HEK293 (cell line): ENCODE results near the gene NYAP2.

ENCODE experiments used
- CTCF ChIA-PET: fragments of 350-600 bp; formaldehyde crosslinking; extraction: SDS; loops from one replicate; lab custom pipeline; 2021; ENCODE audit warnings: antibody characterized with exemption; lab: Yijun Ruan, JAX
- POLR2A ChIA-PET: fragments of 300-600 bp; formaldehyde crosslinking; extraction: SDS; loops from one replicate; lab custom pipeline; 2020; ENCODE audit warnings: antibody characterized with exemption, inconsistent platforms; lab: Yijun Ruan, JAX
- H3K27ac ChIP-seq: fragments of 200-500 bp; sonication (Bioruptor generic); 2 replicates; pipeline ENCODE4 v1.5.1; 2014; ENCODE audit warnings: low read depth, low read length, control low read depth, inconsistent platforms; ENCODE audit errors: extremely low read depth
- H3K36me3 ChIP-seq, 2 experiments: fragments of 200-500 bp in 1 of 2; sonication (Bioruptor generic) in 1 of 2; 1 replicate in 1 of 2; 2 replicates in 1 of 2; pipeline ENCODE4 v1.5.1; 2014 to 2017; ENCODE audit warnings: inconsistent platforms in 2 of 2, low read length in 2 of 2; ENCODE audit not compliant: control insufficient read depth in 2 of 2, insufficient read depth in 1 of 2
- H3K4me1 ChIP-seq: fragments of 200-500 bp; sonication (Bioruptor generic); 2 replicates; pipeline ENCODE4 v1.5.1; 2014; ENCODE audit warnings: mild to moderate bottlenecking, low read length, inconsistent platforms; ENCODE audit not compliant: control insufficient read depth, insufficient read depth
- H3K4me3 ChIP-seq: 2 replicates; pipeline ENCODE4 v1.5.1; 2011; ENCODE audit warnings: low read depth, mild to moderate bottlenecking, control low read depth, low read length, moderate library complexity
- H3K9me3 ChIP-seq: fragments of 200-500 bp; sonication (Bioruptor generic); 2 replicates; pipeline ENCODE4 v1.5.1; 2014; ENCODE audit warnings: low read depth, low read length, inconsistent platforms; ENCODE audit not compliant: control insufficient read depth, insufficient read depth
- BCL11A ChIP-seq: fragments of 450-650 bp; formaldehyde crosslinking; IDR thresholded peaks from 2 replicates; pipeline ENCODE4 v1.5.1; 2016; ENCODE audit warnings: low read depth, missing biosample characterization, missing genetic modification characterization
- IKZF3 ChIP-seq: fragments of 450-650 bp; IDR thresholded peaks from 2 replicates; pipeline ENCODE4 v1.5.0; 2018; ENCODE audit warnings: missing biosample characterization, mild to moderate bottlenecking, missing genetic modification characterization, moderate library complexity
- KLF8 ChIP-seq: fragments of 450-650 bp; formaldehyde crosslinking; IDR thresholded peaks from 2 replicates; pipeline ENCODE4 v1.5.1; 2016; ENCODE audit warnings: missing biosample characterization, missing genetic modification characterization
- SP2 ChIP-seq: fragments of 450-650 bp; formaldehyde crosslinking; IDR thresholded peaks from 2 replicates; pipeline ENCODE4 v1.5.1; 2016; ENCODE audit warnings: missing biosample characterization, missing genetic modification characterization
- ZNF155 ChIP-seq: fragments of 450-650 bp; formaldehyde crosslinking; IDR thresholded peaks from 2 replicates; pipeline ENCODE4 v1.5.1; 2016; ENCODE audit warnings: missing biosample characterization, missing genetic modification characterization
- ZNF157 ChIP-seq: fragments of 450-650 bp; formaldehyde crosslinking; IDR thresholded peaks from 2 replicates; pipeline ENCODE4 v1.5.1; 2016; ENCODE audit warnings: missing biosample characterization, missing genetic modification characterization
- ZNF16 ChIP-seq: fragments of 450-650 bp; formaldehyde crosslinking; IDR thresholded peaks from 2 replicates; pipeline ENCODE4 v1.5.1; 2016; ENCODE audit warnings: low read depth, missing biosample characterization, missing genetic modification characterization
- ZNF174 ChIP-seq: fragments of 450-650 bp; formaldehyde crosslinking; IDR thresholded peaks from 2 replicates; pipeline ENCODE4 v1.5.0; 2017; ENCODE audit warnings: missing biosample characterization, mild to moderate bottlenecking, missing genetic modification characterization
- ZNF19 ChIP-seq: fragments of 450-650 bp; formaldehyde crosslinking; IDR thresholded peaks from 2 replicates; pipeline ENCODE4; 2016; ENCODE audit warnings: missing biosample characterization, missing genetic modification characterization, low read depth
- ZNF23 ChIP-seq: fragments of 450-650 bp; formaldehyde crosslinking; IDR thresholded peaks from 2 replicates; pipeline ENCODE4 v1.5.1; 2016; ENCODE audit warnings: missing biosample characterization, missing genetic modification characterization, borderline replicate concordance
- ZNF239 ChIP-seq: fragments of 450-650 bp; formaldehyde crosslinking; IDR thresholded peaks from 2 replicates; pipeline ENCODE4 v1.5.1; 2016; ENCODE audit warnings: missing biosample characterization, missing genetic modification characterization
- ZNF266 ChIP-seq: fragments of 450-650 bp; formaldehyde crosslinking; IDR thresholded peaks from 2 replicates; pipeline ENCODE4 v1.5.1; 2016; ENCODE audit warnings: missing biosample characterization, missing genetic modification characterization, low read depth
- ZNF37A ChIP-seq: fragments of 450-650 bp; IDR thresholded peaks from 2 replicates; pipeline ENCODE4 v1.5.1; 2018; ENCODE audit warnings: missing biosample characterization, missing genetic modification characterization
- ZNF426 ChIP-seq: fragments of 450-650 bp; formaldehyde crosslinking; IDR thresholded peaks from 2 replicates; pipeline ENCODE4 v1.5.1; 2017; ENCODE audit warnings: missing biosample characterization, missing genetic modification characterization, mild to moderate bottlenecking, inconsistent platforms, moderate library complexity
- ZNF510 ChIP-seq: fragments of 450-650 bp; formaldehyde crosslinking; IDR thresholded peaks from 2 replicates; pipeline ENCODE4 v1.5.1; 2018; ENCODE audit warnings: mild to moderate bottlenecking, missing genetic modification characterization, missing biosample characterization; ENCODE audit not compliant: insufficient replicate concordance
- ZNF530 ChIP-seq: fragments of 450-650 bp; formaldehyde crosslinking; IDR thresholded peaks from 2 replicates; pipeline ENCODE4 v1.5.1; 2016; ENCODE audit warnings: low read depth, missing biosample characterization, missing genetic modification characterization
- ZNF548 ChIP-seq: fragments of 450-650 bp; formaldehyde crosslinking; IDR thresholded peaks from 2 replicates; pipeline ENCODE4 v1.5.1; 2016; ENCODE audit warnings: missing biosample characterization, missing genetic modification characterization
- ZNF747 ChIP-seq: fragments of 450-650 bp; formaldehyde crosslinking; IDR thresholded peaks from 2 replicates; pipeline ENCODE4 v1.5.1; 2016; ENCODE audit warnings: missing biosample characterization, missing genetic modification characterization
- TF ChIP-seq, protein P1 (sequence below): fragments of 450-650 bp; formaldehyde crosslinking; IDR thresholded peaks from 2 replicates; pipeline ENCODE4 v1.5.1; 2016; ENCODE audit warnings: missing biosample characterization, missing genetic modification characterization
- TF ChIP-seq, protein P2 (sequence below): IDR thresholded peaks from 2 replicates; pipeline ENCODE4 v1.6.1; 2011; ENCODE audit warnings: mild to moderate bottlenecking, low read depth, low read length, borderline replicate concordance
- TF ChIP-seq, protein P3 (sequence below): fragments of 450-650 bp; formaldehyde crosslinking; IDR thresholded peaks from 2 replicates; pipeline ENCODE4 v1.5.1; 2016; ENCODE audit warnings: missing biosample characterization, missing genetic modification characterization, borderline replicate concordance
- TF ChIP-seq, protein P4 (sequence below): fragments of 450-650 bp; formaldehyde crosslinking; IDR thresholded peaks from 2 replicates; pipeline ENCODE4 v1.5.1; 2016; ENCODE audit warnings: missing biosample characterization, missing genetic modification characterization
- TF ChIP-seq, protein P5 (sequence below): fragments of 450-650 bp; formaldehyde crosslinking; IDR thresholded peaks from 2 replicates; pipeline ENCODE4 v1.5.1; 2016; ENCODE audit warnings: missing biosample characterization, missing genetic modification characterization
- TF ChIP-seq, protein P6 (sequence below): fragments of 450-650 bp; formaldehyde crosslinking; IDR thresholded peaks from 2 replicates; pipeline ENCODE4 v1.5.1; 2016; ENCODE audit warnings: missing biosample characterization, missing genetic modification characterization
- TF ChIP-seq, protein P7 (sequence below): fragments of 450-650 bp; formaldehyde crosslinking; IDR thresholded peaks from 2 replicates; pipeline ENCODE4 v1.5.1; 2016; ENCODE audit warnings: missing biosample characterization, missing genetic modification characterization

The NYAP2 gene

DNA sequence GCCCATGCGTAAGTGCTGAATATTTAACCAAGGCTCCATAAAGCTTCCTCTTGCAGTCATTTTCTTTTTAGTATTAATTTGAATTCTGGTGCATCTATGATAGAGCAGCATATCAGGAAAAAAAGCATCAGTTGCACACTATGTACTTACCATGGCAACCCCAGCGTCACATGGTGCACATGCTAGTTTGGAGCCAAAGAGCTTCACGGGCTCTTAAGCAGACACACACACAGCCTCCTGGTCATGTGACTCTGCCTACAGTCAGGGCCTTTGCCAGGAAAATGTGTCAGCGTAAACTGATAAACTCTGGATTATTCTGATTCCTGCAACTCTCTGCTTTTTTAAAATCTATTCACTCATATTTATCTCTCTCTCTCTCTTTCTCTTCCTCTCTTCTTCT, 30.2 kb downstream of the NYAP2 start:
- no peak overlapping the region for H3K27ac ChIP-seq
- POLR2A ChIA-PET = no interaction called here

DNA sequence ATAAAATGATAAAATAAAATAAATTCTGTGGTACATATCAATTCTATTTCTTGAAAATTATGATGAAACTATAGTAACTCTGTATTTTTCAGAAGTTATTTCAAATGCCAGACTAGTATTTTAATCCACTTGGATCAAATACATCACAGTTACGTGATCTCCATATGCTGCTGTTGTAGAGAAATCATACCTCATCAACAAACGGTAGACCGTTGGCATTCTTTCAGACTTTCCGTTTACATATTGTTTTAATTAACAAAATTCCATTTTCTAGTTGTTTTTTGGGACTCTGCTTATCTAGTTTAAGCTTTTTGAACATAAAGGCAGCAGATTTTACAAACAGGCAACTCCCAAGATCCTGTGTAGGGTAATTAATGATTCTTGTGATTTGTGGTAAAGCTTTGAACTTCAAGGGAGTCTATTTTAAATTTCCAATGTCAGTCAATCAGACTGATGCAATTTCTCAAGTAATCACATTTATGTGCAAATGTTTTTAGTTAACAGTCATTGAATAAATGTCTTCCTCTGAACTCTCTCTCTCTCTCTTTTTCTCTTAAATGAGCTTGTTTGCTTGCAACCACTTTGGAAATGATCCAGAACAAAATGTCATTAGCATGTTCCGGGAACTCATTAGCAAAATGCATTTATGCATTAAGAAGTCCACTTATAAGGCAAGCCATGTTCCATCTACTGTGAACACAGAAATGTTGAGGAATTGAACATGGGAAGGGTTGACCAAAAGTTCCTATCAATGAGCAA, 31.8 kb downstream of the NYAP2 start:
- Histone ChIP-seq H3K4me3 (no peak overlapping the region), H3K27ac (no peak overlapping the region), H3K36me3 (no peaks in the 10 kb centered on the region), H3K4me1 (no peaks in the 10 kb centered on the region), H3K9me3 (no peaks in the 10 kb centered on the region)
- ChIA-PET POLR2A (no interaction called here), CTCF (interaction anchor here (2.6 kb wide), 1 partner anchor 148 kb away, joined by 7 read pairs; no protein-coding TSS in a partner anchor)
- TF ChIP-seq ZNF239 (tag by site-specific recombination) (no peak), ZNF16 (tag by site-specific recombination) (no peak), ZNF37A (no peak), ZNF266 (tag by site-specific recombination) (no peak)
- TF ChIP-seq, protein P1, sequence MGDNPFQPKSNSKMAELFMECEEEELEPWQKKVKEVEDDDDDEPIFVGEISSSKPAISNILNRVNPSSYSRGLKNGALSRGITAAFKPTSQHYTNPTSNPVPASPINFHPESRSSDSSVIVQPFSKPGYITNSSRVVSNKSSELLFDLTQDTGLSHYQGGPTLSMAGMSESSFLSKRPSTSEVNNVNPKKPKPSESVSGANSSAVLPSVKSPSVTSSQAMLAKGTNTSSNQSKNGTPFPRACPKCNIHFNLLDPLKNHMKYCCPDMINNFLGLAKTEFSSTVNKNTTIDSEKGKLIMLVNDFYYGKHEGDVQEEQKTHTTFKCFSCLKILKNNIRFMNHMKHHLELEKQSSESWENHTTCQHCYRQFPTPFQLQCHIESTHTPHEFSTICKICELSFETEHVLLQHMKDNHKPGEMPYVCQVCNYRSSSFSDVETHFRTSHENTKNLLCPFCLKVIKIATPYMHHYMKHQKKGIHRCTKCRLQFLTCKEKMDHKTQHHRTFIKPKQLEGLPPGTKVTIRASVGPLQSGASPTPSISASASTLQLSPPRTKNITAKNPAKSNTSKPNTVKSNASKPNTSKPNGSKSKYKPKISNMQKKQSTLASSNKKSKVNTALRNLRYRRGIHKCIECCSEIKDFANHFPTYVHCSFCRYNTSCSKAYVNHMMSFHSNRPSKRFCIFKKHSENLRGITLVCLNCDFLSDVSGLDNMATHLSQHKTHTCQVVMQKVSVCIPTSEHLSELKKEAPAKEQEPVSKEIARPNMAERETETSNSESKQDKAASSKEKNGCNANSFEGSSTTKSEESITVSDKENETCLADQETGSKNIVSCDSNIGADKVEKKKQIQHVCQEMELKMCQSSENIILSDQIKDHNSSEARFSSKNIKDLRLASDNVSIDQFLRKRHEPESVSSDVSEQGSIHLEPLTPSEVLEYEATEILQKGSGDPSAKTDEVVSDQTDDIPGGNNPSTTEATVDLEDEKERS (tag by site-specific recombination) = no peak
- TF ChIP-seq, protein P2, sequence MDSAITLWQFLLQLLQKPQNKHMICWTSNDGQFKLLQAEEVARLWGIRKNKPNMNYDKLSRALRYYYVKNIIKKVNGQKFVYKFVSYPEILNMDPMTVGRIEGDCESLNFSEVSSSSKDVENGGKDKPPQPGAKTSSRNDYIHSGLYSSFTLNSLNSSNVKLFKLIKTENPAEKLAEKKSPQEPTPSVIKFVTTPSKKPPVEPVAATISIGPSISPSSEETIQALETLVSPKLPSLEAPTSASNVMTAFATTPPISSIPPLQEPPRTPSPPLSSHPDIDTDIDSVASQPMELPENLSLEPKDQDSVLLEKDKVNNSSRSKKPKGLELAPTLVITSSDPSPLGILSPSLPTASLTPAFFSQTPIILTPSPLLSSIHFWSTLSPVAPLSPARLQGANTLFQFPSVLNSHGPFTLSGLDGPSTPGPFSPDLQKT = no peak
- TF ChIP-seq, protein P3, sequence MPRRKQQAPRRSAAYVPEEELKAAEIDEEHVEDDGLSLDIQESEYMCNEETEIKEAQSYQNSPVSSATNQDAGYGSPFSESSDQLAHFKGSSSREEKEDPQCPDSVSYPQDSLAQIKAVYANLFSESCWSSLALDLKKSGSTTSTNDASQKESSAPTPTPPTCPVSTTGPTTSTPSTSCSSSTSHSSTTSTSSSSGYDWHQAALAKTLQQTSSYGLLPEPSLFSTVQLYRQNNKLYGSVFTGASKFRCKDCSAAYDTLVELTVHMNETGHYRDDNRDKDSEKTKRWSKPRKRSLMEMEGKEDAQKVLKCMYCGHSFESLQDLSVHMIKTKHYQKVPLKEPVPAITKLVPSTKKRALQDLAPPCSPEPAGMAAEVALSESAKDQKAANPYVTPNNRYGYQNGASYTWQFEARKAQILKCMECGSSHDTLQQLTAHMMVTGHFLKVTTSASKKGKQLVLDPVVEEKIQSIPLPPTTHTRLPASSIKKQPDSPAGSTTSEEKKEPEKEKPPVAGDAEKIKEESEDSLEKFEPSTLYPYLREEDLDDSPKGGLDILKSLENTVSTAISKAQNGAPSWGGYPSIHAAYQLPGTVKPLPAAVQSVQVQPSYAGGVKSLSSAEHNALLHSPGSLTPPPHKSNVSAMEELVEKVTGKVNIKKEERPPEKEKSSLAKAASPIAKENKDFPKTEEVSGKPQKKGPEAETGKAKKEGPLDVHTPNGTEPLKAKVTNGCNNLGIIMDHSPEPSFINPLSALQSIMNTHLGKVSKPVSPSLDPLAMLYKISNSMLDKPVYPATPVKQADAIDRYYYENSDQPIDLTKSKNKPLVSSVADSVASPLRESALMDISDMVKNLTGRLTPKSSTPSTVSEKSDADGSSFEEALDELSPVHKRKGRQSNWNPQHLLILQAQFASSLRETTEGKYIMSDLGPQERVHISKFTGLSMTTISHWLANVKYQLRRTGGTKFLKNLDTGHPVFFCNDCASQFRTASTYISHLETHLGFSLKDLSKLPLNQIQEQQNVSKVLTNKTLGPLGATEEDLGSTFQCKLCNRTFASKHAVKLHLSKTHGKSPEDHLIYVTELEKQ (tag by site-specific recombination) = no peak

More for the DNA sequence above, 30.2 kb downstream of the NYAP2 start:
- Histone ChIP-seq H3K9me3 (no peaks in the 10 kb centered on the region), H3K4me3 (no peak overlapping the region), H3K4me1 (no peaks in the 10 kb centered on the region), H3K36me3 (no peaks in the 10 kb centered on the region)
- CTCF ChIA-PET = interaction anchor here (0.6 to 2.6 kb wide), 3 partner anchors 147 to 1426 kb away, joined by 3 to 7 read pairs (median 6); no protein-coding TSS in a partner anchor
- no peak for TF ChIP-seq ZNF747
- TF ChIP-seq ZNF426 (tag by site-specific recombination) = no peak
- no peak for TF ChIP-seq BCL11A
- no peak for TF ChIP-seq ZNF155
- TF ChIP-seq ZNF157 (tag by site-specific recombination) = no peak
- no peak for TF ChIP-seq ZNF174 (tag by site-specific recombination)
- no peak for TF ChIP-seq ZNF548 (tag by site-specific recombination)
- TF ChIP-seq, protein P4, sequence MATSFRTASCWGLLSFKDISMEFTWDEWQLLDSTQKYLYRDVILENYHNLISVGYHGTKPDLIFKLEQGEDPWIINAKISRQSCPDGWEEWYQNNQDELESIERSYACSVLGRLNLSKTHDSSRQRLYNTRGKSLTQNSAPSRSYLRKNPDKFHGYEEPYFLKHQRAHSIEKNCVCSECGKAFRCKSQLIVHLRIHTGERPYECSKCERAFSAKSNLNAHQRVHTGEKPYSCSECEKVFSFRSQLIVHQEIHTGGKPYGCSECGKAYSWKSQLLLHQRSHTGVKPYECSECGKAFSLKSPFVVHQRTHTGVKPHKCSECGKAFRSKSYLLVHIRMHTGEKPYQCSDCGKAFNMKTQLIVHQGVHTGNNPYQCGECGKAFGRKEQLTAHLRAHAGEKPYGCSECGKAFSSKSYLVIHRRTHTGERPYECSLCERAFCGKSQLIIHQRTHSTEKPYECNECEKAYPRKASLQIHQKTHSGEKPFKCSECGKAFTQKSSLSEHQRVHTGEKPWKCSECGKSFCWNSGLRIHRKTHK = no peak
- TF ChIP-seq ZNF510 (tag by site-specific recombination) = no peak
- TF ChIP-seq SP2 (tag by site-specific recombination) = no peak
- TF ChIP-seq, protein P5, sequence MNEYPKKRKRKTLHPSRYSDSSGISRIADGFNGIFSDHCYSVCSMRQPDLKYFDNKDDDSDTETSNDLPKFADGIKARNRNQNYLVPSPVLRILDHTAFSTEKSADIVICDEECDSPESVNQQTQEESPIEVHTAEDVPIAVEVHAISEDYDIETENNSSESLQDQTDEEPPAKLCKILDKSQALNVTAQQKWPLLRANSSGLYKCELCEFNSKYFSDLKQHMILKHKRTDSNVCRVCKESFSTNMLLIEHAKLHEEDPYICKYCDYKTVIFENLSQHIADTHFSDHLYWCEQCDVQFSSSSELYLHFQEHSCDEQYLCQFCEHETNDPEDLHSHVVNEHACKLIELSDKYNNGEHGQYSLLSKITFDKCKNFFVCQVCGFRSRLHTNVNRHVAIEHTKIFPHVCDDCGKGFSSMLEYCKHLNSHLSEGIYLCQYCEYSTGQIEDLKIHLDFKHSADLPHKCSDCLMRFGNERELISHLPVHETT = no peak
- TF ChIP-seq, protein P6, sequence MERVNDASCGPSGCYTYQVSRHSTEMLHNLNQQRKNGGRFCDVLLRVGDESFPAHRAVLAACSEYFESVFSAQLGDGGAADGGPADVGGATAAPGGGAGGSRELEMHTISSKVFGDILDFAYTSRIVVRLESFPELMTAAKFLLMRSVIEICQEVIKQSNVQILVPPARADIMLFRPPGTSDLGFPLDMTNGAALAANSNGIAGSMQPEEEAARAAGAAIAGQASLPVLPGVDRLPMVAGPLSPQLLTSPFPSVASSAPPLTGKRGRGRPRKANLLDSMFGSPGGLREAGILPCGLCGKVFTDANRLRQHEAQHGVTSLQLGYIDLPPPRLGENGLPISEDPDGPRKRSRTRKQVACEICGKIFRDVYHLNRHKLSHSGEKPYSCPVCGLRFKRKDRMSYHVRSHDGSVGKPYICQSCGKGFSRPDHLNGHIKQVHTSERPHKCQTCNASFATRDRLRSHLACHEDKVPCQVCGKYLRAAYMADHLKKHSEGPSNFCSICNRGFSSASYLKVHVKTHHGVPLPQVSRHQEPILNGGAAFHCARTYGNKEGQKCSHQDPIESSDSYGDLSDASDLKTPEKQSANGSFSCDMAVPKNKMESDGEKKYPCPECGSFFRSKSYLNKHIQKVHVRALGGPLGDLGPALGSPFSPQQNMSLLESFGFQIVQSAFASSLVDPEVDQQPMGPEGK = no peak
- no peak for TF ChIP-seq IKZF3 (tag by site-specific recombination)
- no peak for TF ChIP-seq ZNF19 (tag by site-specific recombination)
- TF ChIP-seq ZNF23 = no peak
- TF ChIP-seq KLF8 (tag by site-specific recombination) = no peak
- TF ChIP-seq, protein P7, sequence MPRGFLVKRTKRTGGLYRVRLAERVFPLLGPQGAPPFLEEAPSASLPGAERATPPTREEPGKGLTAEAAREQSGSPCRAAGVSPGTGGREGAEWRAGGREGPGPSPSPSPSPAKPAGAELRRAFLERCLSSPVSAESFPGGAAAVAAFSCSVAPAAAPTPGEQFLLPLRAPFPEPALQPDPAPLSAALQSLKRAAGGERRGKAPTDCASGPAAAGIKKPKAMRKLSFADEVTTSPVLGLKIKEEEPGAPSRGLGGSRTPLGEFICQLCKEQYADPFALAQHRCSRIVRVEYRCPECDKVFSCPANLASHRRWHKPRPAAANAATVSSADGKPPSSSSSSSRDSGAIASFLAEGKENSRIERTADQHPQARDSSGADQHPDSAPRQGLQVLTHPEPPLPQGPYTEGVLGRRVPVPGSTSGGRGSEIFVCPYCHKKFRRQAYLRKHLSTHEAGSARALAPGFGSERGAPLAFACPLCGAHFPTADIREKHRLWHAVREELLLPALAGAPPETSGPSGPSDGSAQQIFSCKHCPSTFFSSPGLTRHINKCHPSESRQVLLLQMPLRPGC (tag by site-specific recombination) = no peak
- no peak for TF ChIP-seq ZNF530 (tag by site-specific recombination)
